Measurements from ENCODE around the gene MXD3.

Gene MXD3

GRCh38 chr5:177328545-177329231, 17.0 kb upstream of the MXD3 start:
- no peak overlapping the region for H3K9ac ChIP-seq (ENCODE audit: low read length)
- H3K4me2 ChIP-seq (ENCODE audit: low read length) = no peak overlapping the region
- no peaks in the 10 kb centered on the region for H3K4me1 ChIP-seq (ENCODE audit: insufficient read depth, low read length, severe bottlenecking)

GRCh38 chr5:177327539-177328522, 16.1 kb upstream of the MXD3 start:
- no peak overlapping the region for H3K4me2 ChIP-seq (ENCODE audit: low read length)
- H3K36me3 ChIP-seq (ENCODE audit: insufficient read depth, low read length) = peaks cover 27% of the 10 kb centered on the region
- no peaks in the 10 kb centered on the region for H3K4me1 ChIP-seq (ENCODE audit: insufficient read depth, low read length, severe bottlenecking)
- H3K4me3 ChIP-seq (ENCODE audit: low read depth, low read length, poor library complexity, severe bottlenecking) = no peak overlapping the region
- H4K20me1 ChIP-seq (ENCODE audit: insufficient read depth, low read length) = no peaks in the 10 kb centered on the region
- no peaks in the 10 kb centered on the region for H3K79me2 ChIP-seq (ENCODE audit: insufficient read depth, low read length)
- TF ChIP-seq CTCF (IDR thresholded peaks at IDR 0.05; ENCODE audit: low read length) (no peak), EZH2 (IDR thresholded peaks at IDR 0.05; ENCODE audit: borderline replicate concordance, low read length) (no peak)
- no peak overlapping the region for H2AFZ ChIP-seq (ENCODE audit: low read length)
- no peak overlapping the region for H3K9ac ChIP-seq (ENCODE audit: low read length)
- no peaks in the 10 kb centered on the region for H3K9me3 ChIP-seq (ENCODE audit: low read length)
- no peak overlapping the region for H3K27ac ChIP-seq (ENCODE audit: low read depth, low read length, poor library complexity, severe bottlenecking)
- H3K9me2 ChIP-seq (ENCODE audit: low read depth, low read length) = no peaks in the 10 kb centered on the region
- no peaks in the 10 kb centered on the region for H3F3A ChIP-seq (ENCODE audit: insufficient read depth, low read length)
- no peaks in the 10 kb centered on the region for H3K27me3 ChIP-seq (ENCODE audit: insufficient read depth, low read length)

More at GRCh38 chr5:177328545-177329231, 17.0 kb upstream of the MXD3 start:
- no peak for TF ChIP-seq CTCF (IDR thresholded peaks at IDR 0.05; ENCODE audit: low read length)
- TF ChIP-seq EZH2 (IDR thresholded peaks at IDR 0.05; ENCODE audit: borderline replicate concordance, low read length) = no peak
- no peak overlapping the region for H2AFZ ChIP-seq (ENCODE audit: low read length)
- H3K9me3 ChIP-seq (ENCODE audit: low read length) = no peaks in the 10 kb centered on the region
- H3K27ac ChIP-seq (ENCODE audit: low read depth, low read length, poor library complexity, severe bottlenecking) = no peak overlapping the region
- H3F3A ChIP-seq (ENCODE audit: insufficient read depth, low read length) = no peaks in the 10 kb centered on the region
- H3K36me3 ChIP-seq (ENCODE audit: insufficient read depth, low read length) = peaks cover 35% of the 10 kb centered on the region
- no peaks in the 10 kb centered on the region for H3K79me2 ChIP-seq (ENCODE audit: insufficient read depth, low read length)
- no peaks in the 10 kb centered on the region for H3K9me2 ChIP-seq (ENCODE audit: low read depth, low read length)
- H4K20me1 ChIP-seq (ENCODE audit: insufficient read depth, low read length) = no peaks in the 10 kb centered on the region
- no peaks in the 10 kb centered on the region for H3K27me3 ChIP-seq (ENCODE audit: insufficient read depth, low read length)
- no peak overlapping the region for H3K4me3 ChIP-seq (ENCODE audit: low read depth, low read length, poor library complexity, severe bottlenecking)

GRCh38 chr5:177325868-177326381, 14.2 kb upstream of the MXD3 start:
- H3K27ac ChIP-seq (ENCODE audit: low read depth, low read length, poor library complexity, severe bottlenecking) = no peak overlapping the region
- no peaks in the 10 kb centered on the region for H3K9me2 ChIP-seq (ENCODE audit: low read depth, low read length)
- no peak overlapping the region for H3K4me3 ChIP-seq (ENCODE audit: low read depth, low read length, poor library complexity, severe bottlenecking)
- H4K20me1 ChIP-seq (ENCODE audit: insufficient read depth, low read length) = no peaks in the 10 kb centered on the region
- TF ChIP-seq CTCF (IDR thresholded peaks at IDR 0.05; ENCODE audit: low read length) (no peak), EZH2 (IDR thresholded peaks at IDR 0.05; ENCODE audit: borderline replicate concordance, low read length) (no peak)
- no peaks in the 10 kb centered on the region for H3K9me3 ChIP-seq (ENCODE audit: low read length)
- no peaks in the 10 kb centered on the region for H3K4me1 ChIP-seq (ENCODE audit: insufficient read depth, low read length, severe bottlenecking)
- no peak overlapping the region for H2AFZ ChIP-seq (ENCODE audit: low read length)
- H3K4me2 ChIP-seq (ENCODE audit: low read length) = no peak overlapping the region
- H3K36me3 ChIP-seq (ENCODE audit: insufficient read depth, low read length) = peaks cover 11% of the 10 kb centered on the region
- H3K79me2 ChIP-seq (ENCODE audit: insufficient read depth, low read length) = no peaks in the 10 kb centered on the region
- H3K9ac ChIP-seq (ENCODE audit: low read length) = no peak overlapping the region
- no peaks in the 10 kb centered on the region for H3K27me3 ChIP-seq (ENCODE audit: insufficient read depth, low read length)
- no peaks in the 10 kb centered on the region for H3F3A ChIP-seq (ENCODE audit: insufficient read depth, low read length)

All from OCI-LY1 (cell line).